ENCODE data around the gene CELF2.

- TF ChIP-seq CTCF (IDR thresholded peaks at IDR 0.05) (no peak), POLR2AphosphoS5 (IDR thresholded peaks at IDR 0.05) (no peak), POLR2A (IDR thresholded peaks at IDR 0.05) (no peak)
Observed at GRCh38 chr10:11161910-11162309, 144.2 kb downstream of the CELF2 start.
